SK-N-MC (cell line): ENCODE results near the gene KLK10.

Experiments
- DNase-seq: peaks from one replicate; pipeline ENCODE4 v3.0.0-alpha.2; 2011; ENCODE audit warnings: low read depth, low spot score
- H3K27ac ChIP-seq: fragments of 200-600 bp; sonication (generic); 2 replicates; pipeline ENCODE4 v1.5.1; 2016; ENCODE audit warnings: mixed run types
- H3K36me3 ChIP-seq: fragments of 200-600 bp; sonication (generic); 2 replicates; pipeline ENCODE4 v1.6.1; 2017; ENCODE audit warnings: antibody characterized with exemption, low read length, mixed read lengths; ENCODE audit not compliant: insufficient read depth
- H3K4me3 ChIP-seq: fragments of 200-600 bp; sonication (generic); 2 replicates; pipeline ENCODE4 v1.5.1; 2016
- H3K9ac ChIP-seq: fragments of 200-600 bp; sonication (generic); 2 replicates; pipeline ENCODE4 v1.8.0; 2017; ENCODE audit warnings: mixed run types, mixed read lengths; ENCODE audit not compliant: insufficient read length
- H3K9me3 ChIP-seq: fragments of 200-600 bp; sonication (generic); 2 replicates; pipeline ENCODE4 v1.6.1; 2017; ENCODE audit warnings: low read depth, mild to moderate bottlenecking, antibody characterized with exemption, low read length, moderate library complexity, mixed read lengths
- EZH2 ChIP-seq: fragments of 200-600 bp; sonication (generic); IDR thresholded peaks from one replicate; pipeline ENCODE4 v1.6.1; 2017; ENCODE audit warnings: antibody characterized with exemption
- FOXP2 ChIP-seq: optimal IDR thresholded peaks from 2 replicates; pipeline ENCODE3; 2011; ENCODE audit warnings: mild to moderate bottlenecking, moderate library complexity; ENCODE audit not compliant: insufficient read depth; ENCODE audit errors: extremely low read length, control extremely low read depth
- POLR2AphosphoS5 ChIP-seq: IDR thresholded peaks from 2 replicates; pipeline ENCODE4 v1.6.1; 2012; ENCODE audit warnings: mild to moderate bottlenecking, low read depth, low read length, borderline replicate concordance

The KLK10 gene, protein sequence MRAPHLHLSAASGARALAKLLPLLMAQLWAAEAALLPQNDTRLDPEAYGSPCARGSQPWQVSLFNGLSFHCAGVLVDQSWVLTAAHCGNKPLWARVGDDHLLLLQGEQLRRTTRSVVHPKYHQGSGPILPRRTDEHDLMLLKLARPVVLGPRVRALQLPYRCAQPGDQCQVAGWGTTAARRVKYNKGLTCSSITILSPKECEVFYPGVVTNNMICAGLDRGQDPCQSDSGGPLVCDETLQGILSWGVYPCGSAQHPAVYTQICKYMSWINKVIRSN

DNA sequence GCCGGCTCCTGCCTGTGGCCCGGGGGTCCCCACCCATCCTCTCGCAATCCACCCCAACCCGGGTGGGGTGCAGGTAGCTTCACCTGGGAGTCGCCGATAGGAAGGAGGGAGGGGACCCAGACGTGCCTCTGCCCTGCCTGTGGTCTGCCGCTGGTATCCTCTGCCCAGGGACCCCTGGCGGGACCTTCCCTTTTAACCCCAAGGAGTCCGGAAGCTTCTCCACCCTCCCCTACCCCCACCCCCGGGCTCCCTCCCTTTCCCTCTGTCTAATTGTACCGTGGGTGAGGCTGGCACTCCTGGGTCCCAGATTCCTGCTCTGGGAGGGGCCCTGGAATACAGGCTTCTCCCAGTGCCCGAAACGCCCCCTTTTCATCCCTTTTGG, at the start of gene KLK10:
KLK10 (minus strand) TSS at position 166 of the 382 bp plus-strand sequence. CDS start 579 bp downstream, outside the sequence.
- DNase-seq: no peak
- no peaks in the 10 kb centered on the region for H3K36me3 ChIP-seq
- TF ChIP-seq POLR2AphosphoS5 (no peak), EZH2 (no peak), FOXP2 (no peak)
- H3K27ac ChIP-seq: no peak within 1 kb of the TSS
- no peak within 1 kb of the TSS for H3K9ac ChIP-seq
- no peak within 1 kb of the TSS for H3K4me3 ChIP-seq
- H3K9me3 ChIP-seq: no peaks in the 10 kb centered on the region

DNA sequence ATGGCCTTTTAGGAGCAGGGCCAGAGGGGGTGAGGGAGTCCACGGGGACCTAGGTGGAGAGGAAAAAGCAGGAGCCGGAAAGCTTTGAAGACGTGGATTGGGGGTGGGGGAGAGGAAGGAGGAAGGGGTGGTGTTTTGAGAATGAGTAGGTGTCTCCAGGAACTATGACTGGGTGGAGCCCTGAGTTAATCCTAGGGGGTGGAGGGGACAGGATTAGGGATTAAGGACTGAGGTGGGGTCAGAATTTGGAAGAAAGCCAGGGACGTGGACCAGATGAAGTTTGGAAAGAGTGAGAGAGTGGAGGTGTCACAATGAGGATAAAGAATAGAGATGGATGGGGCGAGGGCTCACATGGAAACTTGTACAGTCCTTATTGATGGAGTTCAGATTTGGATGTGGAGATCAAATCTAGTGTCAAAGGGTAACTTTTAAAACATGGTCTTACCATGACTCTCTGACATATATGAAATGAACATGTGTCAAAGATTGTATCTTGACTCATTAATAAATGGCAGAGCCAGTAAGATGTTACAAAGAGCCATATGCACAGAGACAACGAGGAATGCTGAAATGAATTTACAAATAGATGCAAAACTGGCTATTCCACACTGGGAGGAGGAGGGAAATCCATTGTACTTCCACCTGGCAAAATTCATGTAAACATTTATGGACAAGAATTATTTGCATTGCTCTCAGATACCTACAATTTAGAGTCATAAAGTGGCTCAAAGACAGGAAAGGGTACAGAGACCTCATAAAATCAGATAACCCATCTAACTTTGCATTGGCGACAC, 47.1 kb upstream of the KLK10 start:
- Histone ChIP-seq H3K4me3 (no peak overlapping the region), H3K9me3 (no peaks in the 10 kb centered on the region), H3K9ac (no peak overlapping the region), H3K36me3 (no peaks in the 10 kb centered on the region), H3K27ac (no peak overlapping the region)
- DNase-seq: no peak
- TF ChIP-seq FOXP2 (no peak), EZH2 (no peak), POLR2AphosphoS5 (no peak)

DNA sequence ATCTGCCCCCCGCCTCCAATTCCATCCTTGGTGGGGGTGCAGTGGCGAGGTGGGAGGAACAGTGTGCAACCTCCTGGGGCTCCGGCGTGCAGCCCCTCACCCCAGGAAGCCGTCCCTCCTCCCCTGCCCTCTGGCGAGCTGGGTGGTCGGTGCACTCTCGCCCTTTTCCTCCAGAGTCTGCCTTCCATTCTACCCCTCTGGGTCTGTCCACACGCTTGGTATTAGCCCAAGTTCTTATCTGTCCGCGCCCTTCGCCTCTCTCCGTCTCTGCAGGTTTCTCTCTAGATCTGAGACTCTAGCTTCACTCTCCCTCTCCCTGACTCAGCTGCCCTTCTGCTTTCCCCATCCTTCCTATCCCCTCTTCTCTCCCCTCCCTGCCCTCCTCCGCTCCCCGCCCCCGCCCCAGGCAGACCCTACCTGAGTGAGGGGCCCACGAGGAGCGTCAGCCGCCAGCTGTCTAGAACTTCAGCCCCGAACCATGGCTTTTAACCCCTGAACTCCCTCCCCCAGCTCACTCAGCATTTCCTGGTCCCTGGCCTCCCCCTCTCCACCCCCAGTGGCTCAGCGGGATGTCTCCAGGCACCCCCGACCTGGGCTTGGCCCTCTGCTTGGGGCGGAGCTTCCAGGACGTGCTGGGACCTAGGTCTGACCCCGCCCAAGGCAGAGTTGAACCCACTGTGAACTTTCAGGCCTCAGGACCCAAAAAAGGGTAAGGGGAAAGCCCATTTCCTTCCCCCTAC, 45.9 kb upstream of the KLK10 start:
- no peak overlapping the region for H3K9ac ChIP-seq
- H3K27ac ChIP-seq: no peak overlapping the region
- DNase-seq: no peak
- H3K36me3 ChIP-seq: no peaks in the 10 kb centered on the region
- no peaks in the 10 kb centered on the region for H3K9me3 ChIP-seq
- H3K4me3 ChIP-seq: no peak overlapping the region
- TF ChIP-seq FOXP2 (no peak), EZH2 (no peak), POLR2AphosphoS5 (no peak)

DNA sequence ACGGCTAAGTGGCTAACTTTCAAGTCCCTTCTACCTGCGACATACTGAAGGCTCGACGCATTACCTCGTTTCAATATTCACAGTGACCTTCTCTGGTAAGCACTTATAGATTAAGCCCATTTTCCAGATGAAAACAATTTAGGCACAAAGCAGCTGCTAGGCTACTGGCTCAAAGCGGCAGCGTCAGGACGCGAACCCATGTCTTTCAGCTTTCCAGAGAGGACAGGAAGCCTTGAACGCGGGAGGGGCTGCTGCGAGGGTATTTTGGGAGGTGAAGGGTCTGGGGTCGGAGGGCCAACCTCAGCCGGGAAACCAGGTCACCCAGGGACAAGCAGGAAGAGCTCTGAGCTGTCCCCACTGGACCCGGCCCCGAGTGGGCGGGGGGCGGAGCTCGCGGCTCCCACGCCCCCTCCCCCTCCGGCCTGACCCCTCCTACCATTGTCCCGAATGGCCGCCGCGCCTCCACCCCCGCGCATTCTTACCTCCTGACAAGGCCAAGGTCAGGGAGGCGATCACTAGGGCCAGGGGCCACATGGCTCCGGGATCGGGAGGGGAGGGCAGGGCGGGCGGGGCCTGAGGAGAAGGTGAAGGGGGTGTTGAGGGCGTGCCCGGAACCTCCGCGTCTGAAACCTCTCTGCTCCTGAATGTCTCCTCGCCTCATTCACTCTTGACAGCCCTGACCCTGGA, 45.2 kb upstream of the KLK10 start, which contains the start of gene KLK13:
KLK13 (minus strand) TSS at position 559 of the 687 bp plus-strand sequence; CDS start at position 534, 25 bp downstream.
- H3K4me3 ChIP-seq: no peak within 1 kb of the TSS

DNA sequence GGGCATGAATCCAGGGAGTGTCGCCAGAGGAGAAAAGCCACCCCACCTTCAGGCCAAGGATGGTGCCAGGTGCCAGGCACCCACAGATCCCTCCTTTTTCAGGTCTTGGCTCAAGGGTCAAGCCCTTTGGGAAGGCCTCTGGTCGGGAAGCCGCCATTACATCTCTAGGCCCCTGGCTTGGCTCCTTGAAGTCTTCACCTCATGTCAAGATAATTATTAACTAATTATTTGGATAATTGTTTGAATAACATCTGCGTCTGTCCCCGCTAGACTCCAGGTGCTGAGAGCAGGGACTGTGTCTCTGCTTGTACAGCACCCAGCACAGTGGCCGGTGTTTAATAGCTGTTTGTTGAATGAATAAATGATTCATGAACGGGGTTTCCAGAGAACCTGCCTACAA, 44.2 kb upstream of the KLK10 start:
- no peak for TF ChIP-seq EZH2
- no peak overlapping the region for H3K4me3 ChIP-seq
- no peak overlapping the region for H3K9ac ChIP-seq
- no peaks in the 10 kb centered on the region for H3K9me3 ChIP-seq
- no peak overlapping the region for H3K27ac ChIP-seq
- no peaks in the 10 kb centered on the region for H3K36me3 ChIP-seq
- DNase-seq: no peak

More for the DNA sequence above, 45.2 kb upstream of the KLK10 start, which contains the start of gene KLK13:
- TF ChIP-seq EZH2: no peak
- no peak for TF ChIP-seq POLR2AphosphoS5
- TF ChIP-seq FOXP2: no peak
- no peak within 1 kb of the TSS for H3K27ac ChIP-seq
- H3K9me3 ChIP-seq: no peaks in the 10 kb centered on the region
- H3K9ac ChIP-seq: no peak within 1 kb of the TSS
- DNase-seq: no peak
- no peaks in the 10 kb centered on the region for H3K36me3 ChIP-seq

DNA sequence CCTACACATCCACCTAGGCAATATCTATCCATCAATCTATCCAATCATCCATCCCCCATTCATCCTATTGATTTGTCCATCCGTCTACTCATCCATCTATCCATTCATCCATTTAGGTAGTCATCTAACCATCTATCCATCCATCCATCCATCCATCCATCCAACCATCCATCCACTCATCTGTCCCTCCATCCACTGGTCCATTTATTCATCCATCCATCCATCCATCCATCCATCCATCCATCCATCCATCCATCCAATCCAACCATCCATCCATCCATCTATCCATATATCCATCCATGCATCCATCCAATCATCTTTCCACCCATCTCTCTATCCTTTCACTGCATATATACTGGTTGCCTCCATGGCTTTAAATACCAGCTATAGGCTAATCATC, 41.5 kb upstream of the KLK10 start:
- H3K36me3 ChIP-seq: no peaks in the 10 kb centered on the region
- no peak for TF ChIP-seq EZH2
- TF ChIP-seq POLR2AphosphoS5: no peak
- TF ChIP-seq FOXP2: no peak
- no peak overlapping the region for H3K4me3 ChIP-seq
- no peaks in the 10 kb centered on the region for H3K9me3 ChIP-seq
- no peak for DNase-seq
- H3K27ac ChIP-seq: no peak overlapping the region
- no peak overlapping the region for H3K9ac ChIP-seq

DNA sequence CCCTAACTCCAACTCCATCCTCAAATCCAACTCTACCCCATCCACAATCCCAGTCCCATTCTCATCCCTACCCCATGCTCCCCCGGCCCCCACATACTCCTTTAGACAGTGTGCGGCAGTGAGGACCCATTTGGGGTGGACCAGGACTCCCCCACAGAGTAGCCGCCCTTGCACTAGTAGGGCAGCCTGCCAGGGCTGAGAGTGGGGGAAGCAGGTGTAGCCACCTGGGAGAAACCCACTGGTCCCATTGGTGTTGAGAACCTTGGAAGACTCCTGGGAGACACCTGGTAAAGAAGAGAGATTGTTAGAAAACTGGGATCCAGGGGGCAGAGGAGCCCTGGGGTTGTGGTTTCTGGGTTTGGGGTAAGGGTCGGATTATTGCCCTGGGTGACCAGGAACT, 40.8 kb upstream of the KLK10 start:
- no peak overlapping the region for H3K27ac ChIP-seq
- H3K9me3 ChIP-seq: no peaks in the 10 kb centered on the region
- TF ChIP-seq EZH2: no peak
- H3K9ac ChIP-seq: no peak overlapping the region
- no peak overlapping the region for H3K4me3 ChIP-seq
- no peaks in the 10 kb centered on the region for H3K36me3 ChIP-seq
- no peak for DNase-seq

DNA sequence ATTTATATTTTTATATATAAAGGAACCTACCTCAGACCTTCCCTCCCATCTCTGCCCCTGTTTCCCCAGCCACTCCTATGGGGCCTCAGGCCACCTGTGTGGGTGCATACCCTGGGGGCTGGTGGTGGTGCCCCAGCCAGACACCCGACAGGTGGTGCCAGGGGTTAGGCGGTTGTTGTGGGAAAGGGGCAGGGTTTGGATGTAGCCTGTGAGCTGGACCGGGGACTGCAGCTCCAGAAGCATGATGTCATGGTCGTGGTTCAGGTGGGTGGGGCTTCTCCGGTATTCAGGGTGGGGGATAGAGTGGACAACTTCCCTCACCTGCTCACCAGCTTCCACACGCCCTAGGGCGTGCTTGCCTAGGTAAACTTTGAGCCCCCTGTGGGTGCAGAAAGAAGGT, 40.2 kb upstream of the KLK10 start:
- Histone ChIP-seq H3K27ac (no peak overlapping the region), H3K9me3 (no peaks in the 10 kb centered on the region), H3K4me3 (no peak overlapping the region), H3K9ac (no peak overlapping the region), H3K36me3 (no peaks in the 10 kb centered on the region)
- DNase-seq: no peak
- TF ChIP-seq FOXP2 (no peak), EZH2 (no peak), POLR2AphosphoS5 (no peak)
